ENCODE measurements around the gene NRIP1. TPM values are rescaled to one million over a fixed set of nuclear protein-coding genes. Genes with fewer than 3 reads are reported as not detected.
A peak's percentile ranks its signal among the peaks of the same experiment; 100 is the strongest.

NRIP1 gene
- polyA plus RNA-seq, 1 donor from 2014 or later, result 48.4 TPM

DNA sequence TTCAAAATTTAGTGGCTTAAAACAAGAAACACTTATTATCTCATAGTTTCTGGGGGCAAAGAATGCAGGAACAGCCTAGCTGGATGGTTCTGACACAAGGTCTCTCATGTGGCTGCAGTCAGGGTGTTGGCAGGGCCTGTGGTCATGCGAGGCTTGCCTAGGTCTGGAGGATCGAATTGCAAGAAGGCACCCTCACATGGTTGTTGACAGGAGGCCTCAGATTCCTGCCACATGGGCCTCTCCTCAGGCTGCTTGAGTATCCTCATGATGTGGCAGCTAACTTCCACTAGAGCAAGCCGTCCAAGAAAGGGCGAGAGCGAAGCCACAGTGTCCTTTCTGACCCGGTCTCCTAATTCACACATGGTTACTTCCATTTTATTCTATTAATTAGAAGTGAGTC lies 6.2 kb upstream of the NRIP1 start:
- Histone ChIP-seq H3K4me3 (ENCODE audit: low read length) (no peak overlapping the region), H4K20me1 (ENCODE audit: insufficient read depth) (no peaks in the 10 kb centered on the region), H3K9me2 (ENCODE audit: insufficient read depth, low read length) (no peaks in the 10 kb centered on the region), H3K4me2 (ENCODE audit: low read length) (no peak overlapping the region), H3K36me3 (ENCODE audit: insufficient read depth, low read length) (no peaks in the 10 kb centered on the region), H3F3A (ENCODE audit: insufficient read depth, low read length, poor library complexity, severe bottlenecking) (no peaks in the 10 kb centered on the region), H3K9me3 (ENCODE audit: low read length) (no peaks in the 10 kb centered on the region), H2AFZ (ENCODE audit: low read depth, low read length) (no peak overlapping the region), H3K79me2 (replicated peaks; ENCODE audit: insufficient read depth, low read length) (no peaks in the 10 kb centered on the region), H3K9ac (ENCODE audit: low read length) (no peak overlapping the region), H3K27ac (ENCODE audit: low read length) (no peak overlapping the region), H3K27me3 (ENCODE audit: insufficient read depth, low read depth, low read length) (no peaks in the 10 kb centered on the region)
- TF ChIP-seq SMC3 (conservative IDR thresholded peaks at IDR 0.05; ENCODE audit: poor library complexity), result no peak
- no peak for TF ChIP-seq EP300 (conservative IDR thresholded peaks at IDR 0.05; ENCODE audit: poor library complexity, severe bottlenecking)
- TF ChIP-seq, protein P1, sequence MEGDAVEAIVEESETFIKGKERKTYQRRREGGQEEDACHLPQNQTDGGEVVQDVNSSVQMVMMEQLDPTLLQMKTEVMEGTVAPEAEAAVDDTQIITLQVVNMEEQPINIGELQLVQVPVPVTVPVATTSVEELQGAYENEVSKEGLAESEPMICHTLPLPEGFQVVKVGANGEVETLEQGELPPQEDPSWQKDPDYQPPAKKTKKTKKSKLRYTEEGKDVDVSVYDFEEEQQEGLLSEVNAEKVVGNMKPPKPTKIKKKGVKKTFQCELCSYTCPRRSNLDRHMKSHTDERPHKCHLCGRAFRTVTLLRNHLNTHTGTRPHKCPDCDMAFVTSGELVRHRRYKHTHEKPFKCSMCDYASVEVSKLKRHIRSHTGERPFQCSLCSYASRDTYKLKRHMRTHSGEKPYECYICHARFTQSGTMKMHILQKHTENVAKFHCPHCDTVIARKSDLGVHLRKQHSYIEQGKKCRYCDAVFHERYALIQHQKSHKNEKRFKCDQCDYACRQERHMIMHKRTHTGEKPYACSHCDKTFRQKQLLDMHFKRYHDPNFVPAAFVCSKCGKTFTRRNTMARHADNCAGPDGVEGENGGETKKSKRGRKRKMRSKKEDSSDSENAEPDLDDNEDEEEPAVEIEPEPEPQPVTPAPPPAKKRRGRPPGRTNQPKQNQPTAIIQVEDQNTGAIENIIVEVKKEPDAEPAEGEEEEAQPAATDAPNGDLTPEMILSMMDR (IDR thresholded peaks at IDR 0.05; ENCODE audit: poor library complexity, severe bottlenecking), result no peak
- TF ChIP-seq RAD21 (conservative IDR thresholded peaks at IDR 0.05), result no peak
- TF ChIP-seq, protein P2, sequence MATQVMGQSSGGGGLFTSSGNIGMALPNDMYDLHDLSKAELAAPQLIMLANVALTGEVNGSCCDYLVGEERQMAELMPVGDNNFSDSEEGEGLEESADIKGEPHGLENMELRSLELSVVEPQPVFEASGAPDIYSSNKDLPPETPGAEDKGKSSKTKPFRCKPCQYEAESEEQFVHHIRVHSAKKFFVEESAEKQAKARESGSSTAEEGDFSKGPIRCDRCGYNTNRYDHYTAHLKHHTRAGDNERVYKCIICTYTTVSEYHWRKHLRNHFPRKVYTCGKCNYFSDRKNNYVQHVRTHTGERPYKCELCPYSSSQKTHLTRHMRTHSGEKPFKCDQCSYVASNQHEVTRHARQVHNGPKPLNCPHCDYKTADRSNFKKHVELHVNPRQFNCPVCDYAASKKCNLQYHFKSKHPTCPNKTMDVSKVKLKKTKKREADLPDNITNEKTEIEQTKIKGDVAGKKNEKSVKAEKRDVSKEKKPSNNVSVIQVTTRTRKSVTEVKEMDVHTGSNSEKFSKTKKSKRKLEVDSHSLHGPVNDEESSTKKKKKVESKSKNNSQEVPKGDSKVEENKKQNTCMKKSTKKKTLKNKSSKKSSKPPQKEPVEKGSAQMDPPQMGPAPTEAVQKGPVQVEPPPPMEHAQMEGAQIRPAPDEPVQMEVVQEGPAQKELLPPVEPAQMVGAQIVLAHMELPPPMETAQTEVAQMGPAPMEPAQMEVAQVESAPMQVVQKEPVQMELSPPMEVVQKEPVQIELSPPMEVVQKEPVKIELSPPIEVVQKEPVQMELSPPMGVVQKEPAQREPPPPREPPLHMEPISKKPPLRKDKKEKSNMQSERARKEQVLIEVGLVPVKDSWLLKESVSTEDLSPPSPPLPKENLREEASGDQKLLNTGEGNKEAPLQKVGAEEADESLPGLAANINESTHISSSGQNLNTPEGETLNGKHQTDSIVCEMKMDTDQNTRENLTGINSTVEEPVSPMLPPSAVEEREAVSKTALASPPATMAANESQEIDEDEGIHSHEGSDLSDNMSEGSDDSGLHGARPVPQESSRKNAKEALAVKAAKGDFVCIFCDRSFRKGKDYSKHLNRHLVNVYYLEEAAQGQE (IDR thresholded peaks at IDR 0.05; ENCODE audit: borderline replicate concordance), result no peak
- TF ChIP-seq EZH2 (IDR thresholded peaks at IDR 0.05; ENCODE audit: borderline replicate concordance, insufficient read depth, low read length, poor library complexity, severe bottlenecking), result no peak
- TF ChIP-seq TAF1 (IDR thresholded peaks at IDR 0.05; ENCODE audit: low read depth), result no peak
- no peak for TF ChIP-seq MXI1 (conservative IDR thresholded peaks at IDR 0.05; ENCODE audit: poor library complexity, severe bottlenecking)
- TF ChIP-seq POLR2AphosphoS5 (IDR thresholded peaks at IDR 0.05), result no peak

- Histone ChIP-seq H3K9me3 (ENCODE audit: low read length) (no peaks in the 10 kb centered on the region), H3F3A (ENCODE audit: insufficient read depth, low read length, poor library complexity, severe bottlenecking) (peaks cover 4% of the 10 kb centered on the region), H3K27me3 (ENCODE audit: insufficient read depth, low read depth, low read length) (no peaks in the 10 kb centered on the region), H4K20me1 (ENCODE audit: insufficient read depth) (no peaks in the 10 kb centered on the region), H2AFZ (ENCODE audit: low read depth, low read length) (peak overlapping the region; percentile 7), H3K36me3 (ENCODE audit: insufficient read depth, low read length) (no peaks in the 10 kb centered on the region), H3K79me2 (replicated peaks; ENCODE audit: insufficient read depth, low read length) (peaks cover 32% of the 10 kb centered on the region), H3K27ac (ENCODE audit: low read length) (peak overlapping the region; percentile 81), H3K4me2 (ENCODE audit: low read length) (peak overlapping the region; percentile 76), H3K4me3 (ENCODE audit: low read length) (peak overlapping the region; percentile 80), H3K9ac (ENCODE audit: low read length) (peak overlapping the region; percentile 84), H3K9me2 (ENCODE audit: insufficient read depth, low read length) (no peaks in the 10 kb centered on the region)
- TF ChIP-seq RAD21 (conservative IDR thresholded peaks at IDR 0.05) (no peak), SMC3 (conservative IDR thresholded peaks at IDR 0.05; ENCODE audit: poor library complexity) (no peak), EP300 (conservative IDR thresholded peaks at IDR 0.05; ENCODE audit: poor library complexity, severe bottlenecking) (no peak), POLR2AphosphoS5 (IDR thresholded peaks at IDR 0.05) (no peak), TAF1 (IDR thresholded peaks at IDR 0.05; ENCODE audit: low read depth) (no peak), MXI1 (conservative IDR thresholded peaks at IDR 0.05; ENCODE audit: poor library complexity, severe bottlenecking) (no peak), EZH2 (IDR thresholded peaks at IDR 0.05; ENCODE audit: borderline replicate concordance, insufficient read depth, low read length, poor library complexity, severe bottlenecking) (no peak)
- TF ChIP-seq, protein P2 (IDR thresholded peaks at IDR 0.05; ENCODE audit: borderline replicate concordance), result no peak
- TF ChIP-seq, protein P1 (IDR thresholded peaks at IDR 0.05; ENCODE audit: poor library complexity, severe bottlenecking), result no peak
Observed at GRCh38 chr21:15066123-15066575, 1.3 kb upstream of the NRIP1 start.

Measured in neural cell (in vitro differentiated cells).